Measurements from ENCODE around the gene ABCB11. TPM values are rescaled to one million over a fixed set of nuclear protein-coding genes. Genes with fewer than 3 reads are reported as not detected.
"Not testable (repeated sequence)": the region's sequence is repeated elsewhere in the genome, so short reads cannot be mapped to it uniquely, and the experiment has no call there.

The ABCB11 gene
- total RNA-seq, 1 donor from 2014 or later = not detected

GRCh38 chr2:169035887-169036286 is 4.8 kb upstream of the ABCB11 start:
- no peak for DNase-seq (ENCODE audit: low spot score)
- intact Hi-C loops (cut with micrococcal nuclease) = no loop called here
- H3K4me1 Mint-ChIP-seq (ENCODE audit: low read depth) = peaks cover 7% of the 10 kb centered on the region
- H3K9me3 Mint-ChIP-seq = peaks cover 11% of the 10 kb centered on the region
- H3K27ac Mint-ChIP-seq = no peak overlapping the region
- H3K27me3 Mint-ChIP-seq (ENCODE audit: insufficient read depth) = peaks cover 1% of the 10 kb centered on the region
- no peak overlapping the region for H3K4me3 Mint-ChIP-seq
- H3K36me3 Mint-ChIP-seq (ENCODE audit: low read depth) = peaks cover 2% of the 10 kb centered on the region

DNA sequence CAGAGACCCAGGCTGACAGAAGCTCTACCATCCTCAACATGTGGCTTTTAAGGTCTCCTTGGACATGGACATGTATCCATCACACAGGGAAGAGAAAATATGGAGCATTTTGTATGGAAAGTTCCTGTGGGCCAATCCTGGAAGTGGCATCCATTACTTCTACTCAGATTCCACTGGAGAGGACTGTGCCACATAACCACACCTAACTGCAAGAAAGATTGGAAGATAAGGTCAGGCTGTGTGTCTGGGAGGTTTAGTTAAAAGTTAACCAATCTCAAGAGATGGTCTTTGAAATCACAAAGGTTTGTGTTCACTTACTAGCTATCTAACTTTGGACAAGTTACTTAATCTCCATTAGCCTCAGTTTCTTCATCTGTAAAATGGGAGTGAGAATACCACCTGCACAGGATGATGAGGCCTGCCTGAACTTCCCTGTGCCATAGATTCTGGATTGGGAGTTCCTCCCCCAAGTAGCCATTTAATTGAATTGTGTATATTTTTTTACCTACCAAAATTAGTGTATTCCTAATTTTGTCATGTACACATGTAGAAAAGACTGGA is 3.9 kb upstream of the ABCB11 start:
- H3K27ac Mint-ChIP-seq = no peak overlapping the region
- H3K9me3 Mint-ChIP-seq = peaks cover 11% of the 10 kb centered on the region
- peaks cover 2% of the 10 kb centered on the region for H3K36me3 Mint-ChIP-seq (ENCODE audit: low read depth)
- no peak for DNase-seq (ENCODE audit: low spot score)
- H3K4me1 Mint-ChIP-seq (ENCODE audit: low read depth) = peaks cover 5% of the 10 kb centered on the region
- intact Hi-C loops (cut with micrococcal nuclease) = no loop called here
- no peak overlapping the region for H3K4me3 Mint-ChIP-seq
- peaks cover 1% of the 10 kb centered on the region for H3K27me3 Mint-ChIP-seq (ENCODE audit: insufficient read depth)

- no peak overlapping the region for H3K4me3 Mint-ChIP-seq
- no peak overlapping the region for H3K27ac Mint-ChIP-seq
These were observed 3.1 kb upstream of the ABCB11 start for GRCh38 chr2:169034256-169034655.

DNA sequence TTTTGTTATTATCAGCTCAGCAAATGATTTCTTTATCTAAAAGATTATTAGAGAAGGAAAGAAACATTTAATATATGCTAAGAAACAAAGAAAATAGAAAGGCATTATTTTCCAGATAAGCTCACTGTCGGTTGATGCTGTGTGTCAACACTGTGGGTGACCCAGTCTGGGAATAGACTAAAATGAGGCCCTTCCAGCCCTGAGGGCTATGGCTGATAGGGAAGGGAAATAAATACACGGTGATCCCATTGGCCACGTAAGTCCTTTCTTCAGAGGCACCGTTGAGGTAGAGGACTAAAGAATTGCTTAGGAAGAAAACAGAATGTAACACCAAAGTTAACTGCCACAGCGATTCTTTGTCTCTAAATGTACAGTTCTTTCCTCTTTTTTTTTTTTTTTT is 1.8 kb downstream of the ABCB11 start:
- H3K27me3 Mint-ChIP-seq (ENCODE audit: insufficient read depth) = peaks cover 1% of the 10 kb centered on the region
- H3K9me3 Mint-ChIP-seq = peaks cover 5% of the 10 kb centered on the region
- peaks cover 8% of the 10 kb centered on the region for H3K4me1 Mint-ChIP-seq (ENCODE audit: low read depth)
- H3K36me3 Mint-ChIP-seq (ENCODE audit: low read depth) = peaks cover 2% of the 10 kb centered on the region
- intact Hi-C loops (cut with micrococcal nuclease) = no loop called here
- no peak overlapping the region for H3K27ac Mint-ChIP-seq
- DNase-seq (ENCODE audit: low spot score) = no peak
- no peak overlapping the region for H3K4me3 Mint-ChIP-seq

More at GRCh38 chr2:169034256-169034655, 3.1 kb upstream of the ABCB11 start:
- peaks cover 2% of the 10 kb centered on the region for H3K36me3 Mint-ChIP-seq (ENCODE audit: low read depth)
- intact Hi-C loops (cut with micrococcal nuclease) = no loop called here
- H3K4me1 Mint-ChIP-seq (ENCODE audit: low read depth) = peaks cover 5% of the 10 kb centered on the region
- H3K9me3 Mint-ChIP-seq = peaks cover 5% of the 10 kb centered on the region
- H3K27me3 Mint-ChIP-seq (ENCODE audit: insufficient read depth) = peaks cover 1% of the 10 kb centered on the region
- no peak for DNase-seq (ENCODE audit: low spot score)

GRCh38 chr2:169027234-169027633 is 3.9 kb downstream of the ABCB11 start:
- Mint-ChIP-seq H3K4me1 (ENCODE audit: low read depth) (peaks cover 8% of the 10 kb centered on the region), H3K9me3 (no peaks in the 10 kb centered on the region), H3K27me3 (ENCODE audit: insufficient read depth) (no peaks in the 10 kb centered on the region), H3K27ac (no peak overlapping the region), H3K4me3 (no peak overlapping the region), H3K36me3 (ENCODE audit: low read depth) (no peaks in the 10 kb centered on the region)
- no peak for DNase-seq (ENCODE audit: low spot score)
- intact Hi-C loops (cut with micrococcal nuclease) = no loop called here

DNA sequence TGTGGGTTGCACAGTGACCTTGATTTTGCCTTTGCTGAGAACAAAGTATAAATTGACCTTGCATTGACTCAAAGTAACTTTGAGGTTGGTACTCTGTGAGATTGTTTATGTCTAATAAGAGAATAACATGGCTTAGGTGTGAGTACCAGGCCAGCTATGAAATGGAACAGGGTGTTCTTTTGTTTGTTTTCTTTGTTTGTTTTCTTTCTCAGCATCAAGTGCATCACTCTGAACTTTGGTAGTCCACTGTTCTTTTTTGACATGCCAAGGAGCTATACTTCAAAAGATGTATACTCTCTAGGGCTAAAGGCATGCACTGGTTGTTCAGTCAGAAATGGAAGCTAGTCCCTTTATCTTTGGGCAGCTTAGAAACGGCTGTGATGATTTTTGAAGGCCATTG is 5.1 kb downstream of the ABCB11 start:
- H3K4me3 Mint-ChIP-seq = no peak overlapping the region
- peaks cover under 1% of the 10 kb centered on the region for H3K27me3 Mint-ChIP-seq (ENCODE audit: insufficient read depth)
- H3K36me3 Mint-ChIP-seq (ENCODE audit: low read depth) = no peaks in the 10 kb centered on the region
- no peak for DNase-seq (ENCODE audit: low spot score)
- no peak overlapping the region for H3K27ac Mint-ChIP-seq
- H3K4me1 Mint-ChIP-seq (ENCODE audit: low read depth) = peaks cover 8% of the 10 kb centered on the region
- intact Hi-C loops (cut with micrococcal nuclease) = no loop called here
- H3K9me3 Mint-ChIP-seq = no peaks in the 10 kb centered on the region

DNA sequence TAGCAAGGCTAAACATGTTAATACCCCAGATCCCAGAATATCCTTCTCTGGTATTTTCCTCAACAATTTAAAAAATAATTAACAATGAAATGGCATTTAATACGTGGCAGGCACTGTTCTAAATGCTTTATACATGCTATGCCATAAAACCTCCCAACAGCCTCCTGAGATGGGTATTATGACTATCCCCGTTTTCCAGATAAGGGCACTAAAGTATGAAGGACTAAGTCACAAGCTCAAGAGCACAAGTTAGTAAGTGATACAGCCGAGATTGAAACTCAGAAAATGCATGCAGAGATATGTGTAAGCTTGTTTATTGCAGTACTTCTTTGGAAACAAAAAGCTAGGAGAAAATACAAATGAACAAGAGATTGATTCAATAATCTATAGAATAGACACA is 8.0 kb downstream of the ABCB11 start:
- H3K36me3 Mint-ChIP-seq (ENCODE audit: low read depth) = no peaks in the 10 kb centered on the region

DNA sequence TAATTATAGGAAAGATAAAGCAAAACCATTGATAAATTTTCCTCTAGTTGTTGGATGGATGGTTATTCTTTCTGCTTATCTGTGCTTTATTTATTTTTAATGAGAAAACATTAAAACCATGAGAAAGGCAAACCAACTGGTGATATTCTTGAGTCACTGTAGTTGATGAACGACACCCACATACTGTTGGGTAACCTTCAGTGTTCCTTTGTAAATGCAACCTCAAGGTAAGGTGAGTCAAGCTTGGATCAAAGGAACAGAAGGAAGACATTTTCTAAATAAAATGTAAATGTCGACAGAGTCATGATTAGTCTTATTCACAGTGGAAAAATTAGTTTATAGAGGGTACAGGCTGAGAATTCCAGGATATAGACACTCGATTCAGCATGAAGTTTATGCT is 12.7 kb downstream of the ABCB11 start:
- peaks cover 10% of the 10 kb centered on the region for H3K27me3 Mint-ChIP-seq (ENCODE audit: insufficient read depth)
- no peaks in the 10 kb centered on the region for H3K4me1 Mint-ChIP-seq (ENCODE audit: low read depth)
- intact Hi-C loops (cut with micrococcal nuclease) = no loop called here
- no peak for DNase-seq (ENCODE audit: low spot score)
- no peaks in the 10 kb centered on the region for H3K9me3 Mint-ChIP-seq
- no peak overlapping the region for H3K27ac Mint-ChIP-seq
- no peaks in the 10 kb centered on the region for H3K36me3 Mint-ChIP-seq (ENCODE audit: low read depth)
- H3K4me3 Mint-ChIP-seq = no peak overlapping the region

More for the DNA sequence above, 8.0 kb downstream of the ABCB11 start:
- H3K9me3 Mint-ChIP-seq = no peaks in the 10 kb centered on the region
- peaks cover 8% of the 10 kb centered on the region for H3K4me1 Mint-ChIP-seq (ENCODE audit: low read depth)
- H3K27ac Mint-ChIP-seq = no peak overlapping the region
- H3K27me3 Mint-ChIP-seq (ENCODE audit: insufficient read depth) = peaks cover 4% of the 10 kb centered on the region
- no peak overlapping the region for H3K4me3 Mint-ChIP-seq
- intact Hi-C loops (cut with micrococcal nuclease) = no loop called here
- DNase-seq (ENCODE audit: low spot score) = no peak

DNA sequence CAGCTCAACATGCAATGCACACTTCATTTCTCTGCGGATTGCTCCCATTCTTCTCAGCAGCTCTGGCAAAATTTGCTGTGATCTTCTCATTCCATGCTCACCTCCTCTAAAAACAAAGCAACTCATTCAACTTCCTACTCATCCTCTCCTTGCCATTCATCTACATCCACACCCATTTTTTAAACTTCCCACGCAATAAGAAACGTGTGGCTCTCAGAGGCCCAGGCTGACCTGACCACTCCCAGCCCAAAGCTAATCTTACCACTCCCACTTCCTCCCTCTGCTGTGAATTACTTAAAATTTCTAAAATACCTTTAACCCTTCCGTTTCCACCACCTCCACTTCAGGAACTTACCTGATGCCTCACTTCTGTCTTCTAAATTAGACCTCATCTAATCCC is 15.2 kb downstream of the ABCB11 start:
- Mint-ChIP-seq H3K4me3 (no peak overlapping the region), H3K27ac (no peak overlapping the region), H3K27me3 (ENCODE audit: insufficient read depth) (peaks cover 12% of the 10 kb centered on the region), H3K4me1 (ENCODE audit: low read depth) (no peaks in the 10 kb centered on the region), H3K36me3 (ENCODE audit: low read depth) (no peaks in the 10 kb centered on the region), H3K9me3 (no peaks in the 10 kb centered on the region)
- intact Hi-C loops (cut with micrococcal nuclease) = no loop called here
- DNase-seq (ENCODE audit: low spot score) = no peak

GRCh38 chr2:169014780-169015179 is 16.3 kb downstream of the ABCB11 start:
- H3K4me1 Mint-ChIP-seq (ENCODE audit: low read depth) = no peaks in the 10 kb centered on the region
- no peak overlapping the region for H3K27ac Mint-ChIP-seq
- H3K4me3 Mint-ChIP-seq = no peak overlapping the region
- DNase-seq (ENCODE audit: low spot score) = no peak
- H3K27me3 Mint-ChIP-seq (ENCODE audit: insufficient read depth) = peaks cover 11% of the 10 kb centered on the region
- no peaks in the 10 kb centered on the region for H3K9me3 Mint-ChIP-seq
- no peaks in the 10 kb centered on the region for H3K36me3 Mint-ChIP-seq (ENCODE audit: low read depth)
- intact Hi-C loops (cut with micrococcal nuclease) = no loop called here

- Mint-ChIP-seq H3K4me3 (no peak overlapping the region), H3K4me1 (ENCODE audit: low read depth) (no peaks in the 10 kb centered on the region), H3K36me3 (ENCODE audit: low read depth) (no peaks in the 10 kb centered on the region), H3K27ac (no peak overlapping the region), H3K9me3 (no peaks in the 10 kb centered on the region), H3K27me3 (ENCODE audit: insufficient read depth) (peaks cover 10% of the 10 kb centered on the region)
- intact Hi-C loops (cut with micrococcal nuclease) = no loop called here
- no peak for DNase-seq (ENCODE audit: low spot score)
These were observed 17.5 kb downstream of the ABCB11 start for GRCh38 chr2:169013628-169014026.

DNA sequence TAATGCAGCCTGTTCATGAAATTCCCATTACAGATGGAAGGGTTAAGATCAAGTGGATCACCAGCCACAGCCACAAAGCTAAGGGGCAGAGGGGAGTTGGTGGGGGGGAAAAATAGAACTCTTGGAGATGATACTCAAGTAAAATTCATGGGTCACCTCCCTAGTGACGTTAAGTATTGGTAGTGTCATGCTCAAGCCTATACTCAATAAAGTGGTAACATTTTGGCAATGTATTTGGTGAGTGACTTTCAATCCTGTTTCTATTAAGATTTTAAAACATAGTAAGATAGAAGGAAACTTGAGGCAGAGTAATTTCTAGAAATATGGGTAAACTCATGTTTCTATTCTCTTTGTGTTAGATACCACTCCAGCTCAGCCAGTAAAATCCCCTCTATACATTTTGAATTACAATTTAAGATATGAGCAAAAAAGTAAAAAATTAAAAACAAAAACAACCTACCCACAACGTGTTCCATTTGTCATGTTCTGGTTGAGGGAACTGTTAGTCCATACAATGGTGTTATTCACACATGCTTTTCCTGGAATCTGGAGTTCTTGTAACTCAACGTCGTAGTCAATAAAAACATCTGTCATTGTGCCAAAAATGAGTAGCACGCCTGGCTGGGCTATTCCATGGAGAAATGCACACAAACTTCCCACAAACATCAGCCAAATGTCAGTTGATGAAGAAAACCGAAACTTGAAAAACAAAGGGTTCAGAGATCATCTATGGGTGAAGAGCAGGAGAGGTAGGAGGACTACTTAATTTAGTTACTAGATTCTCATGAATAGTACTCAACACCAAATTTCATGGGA is 18.1 kb downstream of the ABCB11 start:
- no peak overlapping the region for H3K4me3 Mint-ChIP-seq
- no peaks in the 10 kb centered on the region for H3K36me3 Mint-ChIP-seq (ENCODE audit: low read depth)
- H3K4me1 Mint-ChIP-seq (ENCODE audit: low read depth) = no peaks in the 10 kb centered on the region
- peaks cover 10% of the 10 kb centered on the region for H3K27me3 Mint-ChIP-seq (ENCODE audit: insufficient read depth)
- no peaks in the 10 kb centered on the region for H3K9me3 Mint-ChIP-seq
- intact Hi-C loops (cut with micrococcal nuclease) = no loop called here
- DNase-seq (ENCODE audit: low spot score) = no peak
- H3K27ac Mint-ChIP-seq = no peak overlapping the region

- H3K9me3 Mint-ChIP-seq; H3K4me1 Mint-ChIP-seq (ENCODE audit: low read depth); H3K4me3 Mint-ChIP-seq; DNase-seq (ENCODE audit: low spot score); intact Hi-C loops (cut with micrococcal nuclease); H3K36me3 Mint-ChIP-seq (ENCODE audit: low read depth); H3K27me3 Mint-ChIP-seq (ENCODE audit: insufficient read depth); H3K27ac Mint-ChIP-seq: not testable (repeated sequence)
These were observed 18.8 kb downstream of the ABCB11 start for GRCh38 chr2:169012191-169012792.

Data from activated T-helper 1 cell treated with anti-CD3 and anti-CD28 coated beads, Interleukin-12 subunit alpha, Interleukin-12 subunit beta, Interleukin-2, Interleukin-4 antibody, amounts not matched to agents 30 ng/mL and 10 ng/mL and 1 ng/mL, durations not matched to agents 14 hours and 24 hours and 36 hours (primary cell).